ENCODE results near the gene UBTD2.

The UBTD2 gene

GRCh38 chr5:172188893-172189692 is 94.5 kb downstream of the UBTD2 start:
- FAIRE-seq, result no peak

DNA sequence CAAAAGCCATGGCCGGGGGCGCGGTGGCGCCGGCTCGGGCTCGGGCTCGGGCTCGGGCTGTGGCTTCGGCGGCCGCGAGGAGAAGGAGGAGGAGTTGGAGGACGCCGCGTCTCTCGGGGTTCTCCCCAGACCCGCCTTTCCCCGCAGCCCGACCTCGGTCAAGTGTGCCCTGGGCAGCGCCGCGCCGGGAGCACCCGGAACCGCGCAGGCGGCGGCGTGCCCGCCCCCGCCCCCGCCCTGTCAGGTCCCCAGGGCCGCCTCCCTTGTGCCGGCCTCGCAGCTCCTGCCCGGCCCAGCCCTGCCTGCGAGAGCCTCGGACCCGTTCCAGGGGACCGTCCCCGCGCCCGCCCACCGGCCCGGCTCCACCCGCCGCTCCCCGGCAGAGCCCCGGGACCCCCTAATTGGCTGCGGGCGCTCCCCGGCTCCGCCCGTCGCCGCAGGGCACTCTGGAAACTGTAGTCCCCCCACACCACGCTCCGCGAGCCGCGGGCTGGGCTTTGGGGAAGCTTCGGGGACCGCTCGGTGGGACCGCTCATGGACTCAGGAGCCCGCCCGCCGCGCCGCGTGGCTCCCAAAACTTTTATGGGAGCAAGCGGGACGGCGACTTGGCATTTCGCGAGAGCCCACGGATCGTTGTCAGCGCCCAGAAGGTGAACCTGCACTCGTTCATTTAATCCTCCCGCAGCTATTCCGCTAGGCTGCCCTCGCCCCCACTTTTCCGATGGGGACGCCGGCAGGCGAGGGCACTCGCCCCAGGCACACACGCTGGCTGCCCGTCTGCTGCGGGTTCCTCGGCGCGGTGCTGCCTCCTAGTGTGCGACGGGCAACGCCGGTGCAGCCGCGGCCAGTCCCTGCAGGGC is 95.3 kb downstream of the UBTD2 start, which contains the start of gene STK10:
STK10 (minus strand) TSS at position 192 of the 860 bp plus-strand sequence; CDS start at position 10, 182 bp downstream.
- FAIRE-seq, result no peak

DNA sequence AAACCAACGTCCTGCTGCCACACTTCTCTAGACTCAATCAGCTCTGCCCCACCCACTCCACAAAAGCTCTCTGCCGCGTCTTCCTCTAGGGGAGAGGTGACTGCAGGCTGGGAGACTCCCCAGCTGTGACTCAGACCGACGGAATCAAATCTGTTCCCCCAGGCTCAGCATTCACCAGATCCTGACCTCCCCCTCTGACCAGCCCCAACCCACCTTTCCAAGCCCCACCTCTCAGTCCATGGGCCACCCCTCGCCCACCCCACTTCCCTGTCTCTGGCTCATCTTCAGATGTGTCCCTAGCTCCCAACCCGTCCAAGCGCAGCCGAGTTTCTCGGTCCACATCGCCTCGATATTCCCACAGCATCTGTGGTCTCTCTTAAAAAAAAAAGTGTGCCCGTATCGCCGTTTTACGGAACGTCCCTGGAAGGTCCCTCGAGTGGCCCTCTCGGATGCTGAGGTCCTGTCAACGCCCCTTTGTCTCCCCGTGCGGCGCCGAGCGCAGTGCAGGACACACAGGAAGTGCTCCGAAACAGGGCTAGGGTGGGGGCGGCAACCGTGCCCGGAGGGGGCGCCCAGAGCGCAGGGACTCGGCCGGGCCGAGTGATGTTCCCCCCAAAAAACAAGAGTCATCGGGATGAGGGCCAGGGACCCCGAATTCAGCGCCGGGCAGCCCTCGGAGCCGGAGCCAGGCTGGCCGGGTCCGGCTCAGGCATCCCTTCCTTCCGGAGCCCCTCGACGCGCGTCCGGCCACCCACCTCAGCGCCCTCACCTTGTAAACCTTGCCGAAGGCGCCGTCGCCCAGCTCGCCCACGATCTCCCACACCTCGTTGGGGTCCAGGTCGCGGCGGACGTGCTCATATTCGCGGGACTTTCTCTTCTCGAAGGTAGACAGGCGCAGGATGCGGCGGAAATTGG is 96.2 kb downstream of the UBTD2 start:
- FAIRE-seq, result no peak

- no peak for FAIRE-seq
These were observed 97.4 kb downstream of the UBTD2 start for GRCh38 chr5:172186114-172186695.

- FAIRE-seq, result no peak
These were observed 98.5 kb downstream of the UBTD2 start for GRCh38 chr5:172185096-172185461.

GRCh38 chr5:172183881-172184280 is 99.7 kb downstream of the UBTD2 start:
- no peak for FAIRE-seq

GRCh38 chr5:172182291-172182690 is 101.3 kb downstream of the UBTD2 start:
- no peak for FAIRE-seq

- no peak for FAIRE-seq
These were observed 102.6 kb downstream of the UBTD2 start for GRCh38 chr5:172180936-172181335.

DNA sequence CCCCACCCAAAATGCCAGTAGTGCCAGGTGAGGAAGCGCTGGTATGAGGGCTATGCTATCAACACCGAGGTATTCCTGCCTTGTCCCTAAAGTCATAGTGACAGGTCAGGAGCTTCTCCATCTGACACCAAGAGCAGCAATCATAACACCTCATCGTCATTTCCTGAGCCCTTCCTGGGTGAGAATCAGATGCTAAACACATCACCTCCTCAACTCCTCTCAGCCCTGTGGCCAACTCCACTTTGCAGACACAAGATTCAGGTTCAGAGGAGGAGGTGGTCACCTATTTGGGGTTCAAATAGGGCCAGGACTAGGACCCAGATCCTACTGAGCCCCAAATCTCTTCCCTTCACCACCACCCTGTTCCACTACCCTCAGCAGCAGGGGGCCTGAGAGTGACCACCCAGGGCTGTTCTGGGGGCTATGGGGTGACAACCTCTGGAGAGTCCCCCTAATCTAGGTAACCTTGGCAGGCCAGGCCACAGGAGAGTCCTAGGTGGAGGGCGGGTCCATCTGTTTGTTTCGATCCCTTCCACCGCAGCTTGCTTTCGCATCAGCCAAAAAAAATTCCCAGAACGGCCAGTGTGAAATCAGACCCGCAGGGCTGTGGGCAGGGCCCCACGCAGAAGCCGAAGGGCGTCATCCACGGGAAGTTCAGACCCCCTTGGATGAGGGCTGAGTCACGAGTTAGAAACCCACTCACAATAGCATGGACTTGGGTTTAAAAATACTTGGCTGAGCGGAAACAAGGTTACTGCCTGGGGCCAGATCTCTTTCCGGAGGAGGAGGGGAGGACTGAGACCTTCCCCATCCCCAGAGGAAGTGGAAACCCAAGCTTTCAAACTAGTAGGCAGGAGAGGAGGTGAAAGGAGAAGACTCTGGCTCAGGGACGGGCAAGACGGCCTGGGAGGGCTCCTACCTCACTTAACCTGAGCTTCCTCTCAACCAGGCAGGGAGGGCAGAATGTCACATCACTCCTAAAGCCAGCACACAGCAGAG is 104.3 kb downstream of the UBTD2 start:
- FAIRE-seq, result no peak

- no peak for FAIRE-seq
These were observed 105.1 kb downstream of the UBTD2 start for GRCh38 chr5:172178301-172178987.

- FAIRE-seq, result no peak
These were observed 106.4 kb downstream of the UBTD2 start for GRCh38 chr5:172177176-172177575.

DNA sequence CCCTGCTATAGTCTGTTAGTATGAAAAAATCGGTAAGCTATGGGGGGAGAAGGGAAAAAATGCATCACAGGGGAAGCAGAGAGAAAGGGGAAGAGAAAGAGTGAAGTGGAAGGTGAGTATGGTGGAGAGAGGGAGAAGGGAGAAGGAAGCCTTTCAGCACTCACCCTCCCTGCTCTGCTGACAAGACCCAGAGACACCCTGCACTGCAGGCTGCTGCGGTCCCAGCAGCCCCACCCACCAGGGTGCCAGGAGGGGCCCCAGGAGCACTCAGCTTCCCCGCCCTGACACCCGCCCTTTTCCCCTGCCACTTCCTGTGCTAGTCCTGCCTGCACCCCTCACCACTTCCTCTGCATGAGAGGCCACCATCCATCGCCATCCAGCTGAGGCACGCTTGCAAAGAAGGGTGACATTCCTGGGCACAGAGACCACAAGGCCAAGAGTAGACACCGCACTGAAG is 108.3 kb downstream of the UBTD2 start:
- no peak for FAIRE-seq

GRCh38 chr5:172173564-172174153 is 109.9 kb downstream of the UBTD2 start:
- FAIRE-seq, result no peak

DNA sequence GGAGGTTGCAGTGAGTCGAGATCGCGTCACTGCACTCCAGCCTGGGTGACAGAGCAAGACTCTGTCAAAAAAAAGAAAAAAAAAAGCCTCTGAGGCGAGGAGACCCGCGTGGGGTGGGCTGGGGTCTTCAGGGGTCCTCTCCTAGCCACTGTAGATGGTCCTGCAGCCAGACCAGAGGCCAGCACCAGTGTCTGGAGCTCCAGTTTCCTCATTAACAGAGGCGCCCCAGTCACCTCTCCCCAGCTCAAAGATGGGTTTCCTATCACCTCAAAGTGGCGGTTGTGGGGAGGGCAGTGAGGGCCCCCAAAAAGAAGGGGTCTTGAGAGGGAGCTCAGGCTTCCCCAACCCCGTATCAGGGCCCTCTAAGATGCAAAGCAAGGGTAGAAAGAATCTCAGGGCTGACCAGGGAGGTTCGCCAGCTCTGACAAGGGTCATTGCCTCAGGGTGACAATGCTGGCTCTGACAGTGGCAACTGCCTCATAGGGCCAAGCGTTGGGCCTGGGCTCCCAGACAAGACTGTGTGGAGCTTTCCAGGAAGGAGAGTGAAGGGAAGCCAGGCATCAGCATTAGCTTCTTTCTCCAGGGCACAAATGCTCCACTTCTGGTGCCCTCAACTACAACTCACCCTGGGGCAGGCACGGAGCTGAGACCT is 110.5 kb downstream of the UBTD2 start:
- no peak for FAIRE-seq

DNA sequence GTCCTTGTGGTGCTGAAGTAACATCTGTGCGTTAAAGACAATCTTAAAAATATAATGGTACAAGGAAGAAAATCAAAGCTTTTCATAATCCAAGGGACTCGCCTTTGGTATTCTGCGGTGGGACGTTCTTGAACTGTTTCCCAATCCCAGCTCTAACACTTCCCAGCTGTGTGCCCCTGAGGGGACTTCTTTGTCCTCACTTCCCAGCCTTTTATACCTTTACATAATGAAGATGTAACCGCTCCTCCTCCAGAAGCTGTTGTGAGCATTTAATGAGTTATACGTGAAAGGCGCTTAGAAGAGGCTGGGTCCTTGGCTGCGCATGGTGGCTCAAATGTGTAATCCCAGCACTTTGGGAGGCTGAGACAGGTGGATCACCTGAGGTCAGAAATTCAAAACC is 112.4 kb downstream of the UBTD2 start:
- FAIRE-seq, result no peak

GRCh38 chr5:172170251-172170701 is 113.3 kb downstream of the UBTD2 start:
- FAIRE-seq, result no peak

- FAIRE-seq, result no peak
These were observed 114.3 kb downstream of the UBTD2 start for GRCh38 chr5:172169216-172169615.

DNA sequence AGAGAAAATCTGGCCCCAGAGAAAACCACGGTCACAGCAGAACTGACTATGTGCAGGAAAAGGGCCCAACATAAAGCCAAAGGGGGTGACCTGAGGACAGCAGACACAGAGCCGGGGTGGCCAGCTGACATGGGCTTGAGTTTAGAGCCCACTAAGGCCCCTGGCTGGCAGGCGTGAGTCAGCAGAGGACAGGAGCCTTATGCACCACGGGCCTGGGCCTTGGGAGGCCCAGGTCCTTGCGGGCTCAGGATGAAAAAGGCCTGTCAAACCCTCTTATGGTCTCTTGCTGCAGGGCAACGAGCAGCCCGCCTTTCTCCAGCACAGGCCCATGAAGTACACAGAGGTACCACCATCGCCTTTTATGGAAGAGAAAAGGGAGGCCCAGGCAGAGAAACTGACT is 115.3 kb downstream of the UBTD2 start:
- FAIRE-seq, result no peak

DNA sequence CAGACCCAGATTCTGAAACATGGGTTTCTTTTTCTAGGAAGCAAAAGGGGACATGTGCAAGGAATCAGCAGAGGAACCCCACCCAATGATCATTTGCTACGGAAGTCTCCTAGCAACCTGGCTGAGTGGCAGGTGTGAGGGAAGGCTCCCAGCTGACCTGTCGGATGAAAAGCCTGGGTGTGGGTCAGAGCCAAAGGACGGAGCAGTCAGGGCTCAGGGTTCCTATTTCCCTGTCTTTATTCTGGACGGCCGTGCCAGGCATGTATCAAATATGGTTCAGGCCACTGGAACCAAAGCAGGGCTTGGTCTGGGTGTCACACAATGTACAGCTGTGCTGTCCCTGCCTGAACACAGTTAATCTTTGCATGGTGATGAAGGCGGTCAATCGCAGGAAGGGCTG is 115.7 kb downstream of the UBTD2 start:
- FAIRE-seq, result no peak

All from G401.6 (cell line).